HEK293T (cell line): ENCODE measurements around the gene TBC1D16.
"Not testable (repeated sequence)": the region's sequence is repeated elsewhere in the genome, so short reads cannot be mapped to it uniquely, and the experiment has no call there.

Source experiments
- BHLHE40 ChIP-seq: fragments of 450-650 bp; IDR thresholded peaks from 2 replicates; pipeline ENCODE4 v1.6.1; 2016; ENCODE audit warnings: mild to moderate bottlenecking, moderate library complexity, borderline replicate concordance
- ELF4 ChIP-seq: fragments of 450-650 bp; IDR thresholded peaks from 2 replicates; pipeline ENCODE4 v1.6.1; 2017; ENCODE audit warnings: antibody characterized with exemption
- FOXA1 ChIP-seq: fragments of 450-650 bp; IDR thresholded peaks from 2 replicates; pipeline ENCODE4 v1.6.1; 2016; ENCODE audit warnings: mild to moderate bottlenecking
- FOXK2 ChIP-seq: fragments of 450-650 bp; IDR thresholded peaks from 2 replicates; pipeline ENCODE4 v1.6.1; 2016; ENCODE audit warnings: mild to moderate bottlenecking
- FOXM1 ChIP-seq: fragments of 450-650 bp; IDR thresholded peaks from 2 replicates; pipeline ENCODE4 v1.6.1; 2017; ENCODE audit warnings: mild to moderate bottlenecking, borderline replicate concordance
- L3MBTL2 ChIP-seq: fragments of 450-650 bp; conservative IDR thresholded peaks from 2 replicates; pipeline ENCODE4 v1.6.1; 2016; ENCODE audit warnings: mild to moderate bottlenecking
- LEF1 ChIP-seq: fragments of 450-650 bp; IDR thresholded peaks from 2 replicates; pipeline ENCODE4 v1.6.1; 2017; ENCODE audit warnings: mild to moderate bottlenecking, borderline replicate concordance
- PKNOX1 ChIP-seq: fragments of 450-650 bp; IDR thresholded peaks from 2 replicates; pipeline ENCODE4 v1.6.1; 2016
- SP1 ChIP-seq: fragments of 450-650 bp; IDR thresholded peaks from 2 replicates; pipeline ENCODE4 v1.6.1; 2017
- SUZ12 ChIP-seq: fragments of 450-650 bp; IDR thresholded peaks from 2 replicates; pipeline ENCODE4 v1.6.1; 2016; ENCODE audit warnings: mild to moderate bottlenecking
- TARDBP ChIP-seq: fragments of 450-650 bp; IDR thresholded peaks from 2 replicates; pipeline ENCODE4 v1.6.1; 2016
- ZNF384 ChIP-seq: fragments of 450-650 bp; IDR thresholded peaks from 2 replicates; pipeline ENCODE4 v1.6.1; 2016

DNA sequence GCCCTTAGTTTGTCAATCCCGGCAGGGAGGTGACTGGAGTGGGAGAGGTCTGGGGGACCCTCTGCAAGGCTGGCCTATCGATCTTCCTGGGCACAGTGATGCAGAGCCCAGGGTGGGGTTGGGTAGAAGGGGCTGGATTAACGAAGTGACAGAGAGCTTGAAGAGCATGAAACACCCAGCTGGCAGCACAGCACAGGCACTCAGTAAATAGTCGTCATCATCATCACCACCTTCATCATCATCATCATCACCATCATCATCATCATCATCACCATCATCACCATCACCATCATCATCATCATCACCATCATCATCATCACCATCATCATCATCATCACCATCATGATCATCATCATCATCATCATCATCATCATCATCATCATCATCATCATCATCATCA, 142.2 kb downstream of the TBC1D16 start:
- TF ChIP-seq FOXM1, ELF4, SUZ12, L3MBTL2, TARDBP, PKNOX1, BHLHE40, SP1, FOXK2, FOXA1, LEF1, ZNF384: not testable (repeated sequence)
